GM19438 (cell line): Measurements from ENCODE around the gene ZDHHC15.
"Not testable (repeated sequence)": the region's sequence is repeated elsewhere in the genome, so short reads cannot be mapped to it uniquely, and the experiment has no call there.

ENCODE experiments used
- ATAC-seq: cut with Tn5 transposase; IDR thresholded peaks from one replicate; pipeline ENCODE4 v1.9.1; 2021; ENCODE audit warnings: low read depth; ENCODE audit not compliant: unreplicated experiment

ZDHHC15 gene

GRCh38 chrX:75522565-75523431, at the start of gene ZDHHC15:
Gene ZDHHC15, minus strand, starts transcription at chrX:75523037. Its CDS starts 13 bp downstream, at chrX:75523024.
- no peak for ATAC-seq

- ATAC-seq: not testable (repeated sequence)
Observed at GRCh38 chrX:75560544-75560943, 37.7 kb upstream of the ZDHHC15 start.

- ATAC-seq: no peak
Observed at GRCh38 chrX:75547783-75548182, 24.9 kb upstream of the ZDHHC15 start.

GRCh38 chrX:75546724-75547511, 24.1 kb upstream of the ZDHHC15 start:
- ATAC-seq: no peak

GRCh38 chrX:75544786-75545185, 21.9 kb upstream of the ZDHHC15 start:
- no peak for ATAC-seq

- ATAC-seq: no peak
Observed at GRCh38 chrX:75483933-75484332, 38.9 kb downstream of the ZDHHC15 start.

- ATAC-seq: not testable (repeated sequence)
Observed at GRCh38 chrX:75461780-75462179, 61.1 kb downstream of the ZDHHC15 start.

GRCh38 chrX:75421688-75422230, 101.1 kb downstream of the ZDHHC15 start:
- ATAC-seq: no peak

GRCh38 chrX:75407153-75407552, 115.7 kb downstream of the ZDHHC15 start:
- ATAC-seq: not testable (repeated sequence)

GRCh38 chrX:75390470-75390869, 132.4 kb downstream of the ZDHHC15 start:
- no peak for ATAC-seq

GRCh38 chrX:75369721-75370120, 153.1 kb downstream of the ZDHHC15 start:
- no peak for ATAC-seq

- ATAC-seq: no peak
Observed at GRCh38 chrX:75366861-75367260, 156.0 kb downstream of the ZDHHC15 start.

- ATAC-seq: no peak
Observed at GRCh38 chrX:75365243-75365975, 157.4 kb downstream of the ZDHHC15 start.

GRCh38 chrX:75361788-75362187, 161.0 kb downstream of the ZDHHC15 start:
- no peak for ATAC-seq

- not testable (repeated sequence) for ATAC-seq
Observed at GRCh38 chrX:75348601-75349000, 174.2 kb downstream of the ZDHHC15 start.

GRCh38 chrX:75337525-75337924, 185.3 kb downstream of the ZDHHC15 start:
- ATAC-seq: no peak

GRCh38 chrX:75335127-75335458, 187.7 kb downstream of the ZDHHC15 start:
- ATAC-seq: no peak

GRCh38 chrX:75334407-75335126, 188.3 kb downstream of the ZDHHC15 start:
- ATAC-seq: not testable (repeated sequence)

- ATAC-seq: no peak
Observed at GRCh38 chrX:75327607-75328006, 195.2 kb downstream of the ZDHHC15 start.
